NCI-H82 (cell line): ENCODE measurements around the gene CEP68.
"Not testable (repeated sequence)": the region's sequence is repeated elsewhere in the genome, so short reads cannot be mapped to it uniquely, and the experiment has no call there.

Experiments used
- DNase-seq: peaks from one replicate; lab custom pipeline; 2025; lab: John Stamatoyannopoulos, UW

The CEP68 gene

DNA sequence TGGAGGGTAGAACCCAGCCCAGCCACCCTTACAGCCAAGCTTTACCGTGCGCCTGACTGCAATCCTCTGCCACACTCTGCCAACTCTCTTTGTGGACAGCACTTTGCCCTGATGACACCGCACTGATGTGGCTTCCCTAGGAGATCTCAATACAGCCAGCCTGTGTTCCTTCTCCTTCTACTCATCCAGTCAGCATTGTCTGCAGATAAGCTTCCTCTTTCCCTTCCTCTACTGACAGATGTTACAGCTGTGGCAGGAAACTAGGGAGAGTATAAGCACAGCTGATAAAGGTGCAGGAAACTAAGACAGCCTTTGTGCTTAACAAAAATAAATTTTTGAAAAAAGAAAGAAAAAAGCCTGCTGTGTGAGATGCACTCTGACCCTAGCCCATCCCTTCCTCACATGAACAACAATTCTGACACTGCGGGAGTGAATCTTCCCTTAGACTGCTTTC is 25.0 kb downstream of the CEP68 start:
- no peak for DNase-seq

DNA sequence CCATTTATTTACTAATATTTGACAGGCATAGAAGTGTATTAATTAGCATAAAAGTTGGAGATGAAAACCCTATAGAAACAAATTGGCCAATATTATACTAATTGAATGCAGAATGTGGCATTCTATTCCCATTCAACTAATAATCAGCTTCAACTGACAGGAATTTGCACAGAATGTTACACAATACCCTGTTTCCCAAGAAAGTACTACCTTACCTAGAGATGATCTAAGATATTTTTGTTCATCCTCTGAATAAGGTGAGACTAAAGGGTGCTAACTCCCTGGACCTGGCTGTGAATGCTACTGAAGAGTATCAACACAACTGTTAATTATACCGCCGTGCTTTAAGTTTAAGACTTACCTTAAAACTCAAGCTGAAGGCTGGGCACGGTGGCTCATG is 28.9 kb downstream of the CEP68 start:
- no peak for DNase-seq

DNA sequence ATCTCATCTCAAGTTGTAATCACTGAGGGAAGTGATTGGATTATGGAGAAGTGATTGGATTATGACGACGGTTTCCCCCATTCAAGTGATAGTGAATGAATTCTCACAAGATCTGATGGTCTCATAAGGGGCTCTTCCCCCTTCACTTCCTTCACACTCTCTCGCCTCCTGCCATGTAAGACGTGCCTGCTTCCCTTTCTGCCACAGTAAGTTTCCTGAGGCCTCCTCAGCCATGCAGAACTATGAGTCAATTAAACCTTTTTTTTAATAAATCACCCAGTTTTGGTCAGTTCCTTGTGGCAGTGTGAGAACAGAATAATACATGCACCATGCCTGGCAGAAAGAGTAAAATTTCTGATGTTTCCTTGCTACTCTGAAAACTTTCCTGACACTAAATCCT is 36.6 kb downstream of the CEP68 start:
- peak; percentile 83 for DNase-seq

DNA sequence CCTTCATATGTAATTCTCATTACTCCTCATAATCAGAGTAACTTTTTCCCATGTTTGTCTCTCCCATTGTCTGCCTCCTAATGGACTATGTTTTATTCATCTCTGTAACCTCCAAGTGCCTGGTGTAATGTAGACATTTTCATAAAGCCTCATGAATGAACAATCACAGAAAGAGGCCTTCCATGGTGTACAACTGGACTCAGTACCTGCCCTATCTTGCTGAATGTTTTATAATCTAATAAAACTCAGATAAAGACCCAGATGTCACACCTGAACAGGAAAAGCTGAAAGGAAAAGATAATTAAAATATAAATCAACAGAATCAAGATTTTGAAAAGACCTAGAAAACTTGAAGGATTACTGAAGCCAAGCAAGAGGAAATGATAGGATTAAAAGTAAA is 37.0 kb downstream of the CEP68 start:
- no peak for DNase-seq

DNA sequence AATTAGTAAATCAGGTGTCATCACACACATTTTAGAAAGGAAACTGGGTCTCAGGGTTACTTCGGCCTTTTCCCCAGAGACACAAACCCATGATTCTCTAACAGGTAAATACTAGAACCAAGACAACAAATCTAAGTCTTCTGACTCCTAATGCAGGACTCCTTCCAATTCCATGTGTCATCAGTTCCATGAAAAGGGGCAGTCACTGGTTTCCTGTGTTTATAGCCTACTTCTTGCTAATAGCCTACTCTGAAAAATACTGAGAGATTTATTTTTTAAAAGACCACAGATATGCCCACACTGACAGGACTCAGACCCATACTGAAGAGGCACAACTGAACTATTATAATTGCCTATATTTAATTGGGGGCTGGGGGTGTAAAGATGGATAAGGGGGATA is 40.7 kb downstream of the CEP68 start:
- DNase-seq = no peak

DNA sequence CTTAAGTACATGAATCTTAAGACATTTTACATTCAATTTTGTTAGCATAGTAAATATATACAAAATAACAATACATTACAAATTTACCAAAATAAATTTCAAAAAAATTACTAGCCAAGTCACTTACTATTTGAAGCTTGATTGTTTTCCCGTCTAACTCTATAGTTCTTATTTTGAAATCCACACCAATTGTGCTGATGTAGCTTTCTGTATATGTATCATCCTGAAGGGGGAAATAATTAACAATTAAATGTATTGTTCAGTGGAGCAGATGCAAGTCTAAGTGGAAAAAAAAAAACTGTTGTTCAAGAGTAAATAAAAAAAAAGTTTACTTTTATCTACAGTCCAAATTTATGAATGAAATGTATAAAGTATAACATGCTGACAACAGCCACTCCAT is 41.6 kb downstream of the CEP68 start:
- DNase-seq = no peak

DNA sequence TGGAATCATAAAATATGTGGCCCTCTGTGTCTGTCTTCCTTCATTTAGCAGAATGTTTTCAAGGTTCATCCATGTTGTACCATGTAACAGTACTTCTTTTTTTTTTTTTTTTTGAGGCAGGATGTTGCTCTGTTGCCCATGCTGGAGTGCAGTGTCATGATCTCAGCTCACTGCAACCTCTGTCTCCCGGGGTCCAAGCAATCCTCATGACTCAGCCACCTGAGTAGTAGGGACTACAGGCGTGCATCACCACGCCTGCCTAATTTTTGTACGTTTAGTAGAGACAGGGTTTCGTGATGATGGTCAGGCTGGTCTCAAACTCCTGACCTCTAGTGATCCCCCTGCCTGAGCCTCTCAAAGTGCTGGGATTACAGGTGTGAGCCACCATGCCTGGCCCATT is 42.5 kb downstream of the CEP68 start:
- DNase-seq = no peak

DNA sequence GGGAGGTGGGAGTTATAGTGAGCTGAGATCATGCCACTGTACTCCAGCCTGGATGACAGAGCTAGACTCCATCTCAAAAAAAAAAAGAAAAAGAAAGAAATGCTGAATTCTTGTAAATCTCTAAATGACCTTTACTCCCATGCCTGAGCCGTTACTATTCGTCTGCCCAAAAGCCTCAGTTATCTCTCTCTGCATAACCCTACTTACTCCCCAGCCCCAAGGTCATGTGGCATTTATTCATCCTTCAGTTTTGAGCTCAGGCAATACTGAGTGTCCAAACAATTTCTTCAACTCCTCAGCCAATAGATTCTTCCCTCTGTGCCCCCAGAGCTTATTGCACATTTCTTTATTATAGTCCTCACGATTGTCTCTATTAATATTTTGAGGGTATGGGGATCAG is 44.9 kb downstream of the CEP68 start:
- no peak for DNase-seq

DNA sequence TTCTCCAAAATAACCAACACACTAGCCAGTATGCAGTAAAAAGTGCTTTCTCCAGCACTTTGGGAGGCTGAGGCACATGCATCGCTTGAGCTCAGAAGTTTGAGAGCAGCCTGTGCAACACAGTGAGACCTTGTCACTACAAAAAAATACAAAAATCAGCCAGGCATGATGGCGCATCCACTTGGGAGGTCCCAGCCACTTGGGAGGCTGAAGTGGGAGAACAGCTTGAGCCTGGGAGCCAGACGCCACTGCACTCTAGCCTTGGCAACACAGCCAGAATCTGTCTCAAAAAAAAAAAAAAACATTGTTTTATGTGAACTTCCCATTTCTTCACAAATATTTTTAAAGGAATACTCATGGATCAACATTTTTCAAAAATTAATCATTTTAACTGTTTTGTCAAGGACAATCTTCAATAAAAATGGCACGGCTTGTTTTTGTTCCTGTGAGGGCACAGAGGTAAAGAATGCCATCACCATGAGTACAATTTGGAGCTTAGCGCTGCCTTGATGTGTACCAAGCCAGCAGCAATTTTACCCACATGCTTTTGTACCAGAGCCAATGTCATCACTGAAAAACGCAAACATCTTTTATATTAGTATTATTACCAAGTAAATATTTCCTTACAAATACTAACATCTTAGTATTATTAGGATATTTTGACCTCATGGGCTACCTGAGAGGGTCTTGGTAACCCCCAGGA is 46.9 kb downstream of the CEP68 start:
- DNase-seq = no peak

DNA sequence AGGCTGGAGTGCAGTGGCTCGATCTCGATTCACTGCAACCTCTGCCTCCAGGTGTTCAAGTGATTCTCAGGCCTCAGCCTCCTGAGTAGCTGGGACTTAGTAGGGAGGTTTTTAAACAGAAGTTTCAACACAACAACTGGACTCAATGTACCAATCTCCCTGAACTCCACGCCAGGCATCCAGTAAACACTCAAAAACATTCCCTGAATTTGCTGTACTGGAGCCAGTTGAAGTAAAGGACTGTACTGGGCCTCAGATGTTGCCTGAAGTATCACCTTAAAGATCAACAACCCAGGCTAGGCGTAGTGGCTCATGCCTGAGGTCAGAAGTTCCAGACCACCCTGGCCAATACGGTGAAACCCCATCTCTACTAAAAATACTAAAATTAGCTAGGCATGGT is 51.3 kb downstream of the CEP68 start:
- no peak for DNase-seq

DNA sequence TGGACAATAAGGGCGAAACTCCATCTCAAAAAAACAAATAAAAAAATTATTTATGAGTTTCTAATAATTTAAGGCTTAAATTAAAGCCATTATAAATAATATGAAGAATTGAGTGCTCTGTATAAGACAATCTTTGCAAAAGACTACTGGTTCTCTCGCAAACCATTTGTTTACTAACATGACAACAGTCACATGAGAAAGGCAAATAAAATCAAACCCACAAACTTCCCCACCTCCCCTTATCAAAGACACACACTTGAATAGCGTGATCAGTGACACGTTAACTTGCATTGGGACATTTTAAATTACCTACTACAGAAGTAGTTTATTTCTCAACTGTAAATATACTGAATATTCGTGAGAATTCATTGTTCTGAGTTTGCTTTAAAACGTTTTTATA is 52.6 kb downstream of the CEP68 start:
- no peak for DNase-seq

DNA sequence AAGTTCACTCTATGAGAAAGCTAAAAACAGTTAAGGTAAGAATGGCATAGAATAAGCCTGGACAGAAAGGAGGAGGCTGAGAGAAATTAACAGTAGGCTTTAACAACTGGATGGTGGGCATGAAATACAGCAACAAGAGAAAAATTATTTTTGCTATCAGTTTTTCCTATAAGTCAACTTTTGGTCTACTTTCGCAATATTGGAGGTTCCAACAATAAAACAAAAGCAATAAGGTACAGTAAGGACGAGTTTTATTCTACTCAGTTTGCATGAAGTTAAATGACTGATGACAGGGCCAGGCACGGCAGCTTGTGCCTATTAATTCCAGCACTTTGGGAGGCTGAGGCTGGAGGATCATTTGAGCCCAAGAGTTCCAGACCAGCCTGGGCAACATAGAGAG is 56.4 kb downstream of the CEP68 start:
- DNase-seq = no peak

DNA sequence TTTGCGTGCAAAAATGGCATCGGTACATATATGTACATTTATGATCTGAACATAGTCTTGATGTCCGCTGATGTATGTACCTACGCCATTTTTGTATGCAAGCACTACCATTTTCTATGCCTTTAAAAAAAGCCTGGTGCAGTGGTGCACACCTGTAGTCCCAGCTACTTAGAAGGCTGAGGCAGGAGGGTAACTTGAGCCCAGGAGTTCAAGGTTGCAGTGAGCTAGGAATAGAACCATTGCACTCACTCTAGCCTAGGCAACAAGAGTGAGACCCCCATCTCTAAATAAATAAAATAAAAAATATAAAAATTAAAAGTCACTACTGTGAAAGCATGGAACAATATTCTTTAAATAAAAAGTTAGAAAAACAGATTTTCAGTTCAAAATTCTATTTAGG is 57.0 kb downstream of the CEP68 start:
- DNase-seq = no peak

DNA sequence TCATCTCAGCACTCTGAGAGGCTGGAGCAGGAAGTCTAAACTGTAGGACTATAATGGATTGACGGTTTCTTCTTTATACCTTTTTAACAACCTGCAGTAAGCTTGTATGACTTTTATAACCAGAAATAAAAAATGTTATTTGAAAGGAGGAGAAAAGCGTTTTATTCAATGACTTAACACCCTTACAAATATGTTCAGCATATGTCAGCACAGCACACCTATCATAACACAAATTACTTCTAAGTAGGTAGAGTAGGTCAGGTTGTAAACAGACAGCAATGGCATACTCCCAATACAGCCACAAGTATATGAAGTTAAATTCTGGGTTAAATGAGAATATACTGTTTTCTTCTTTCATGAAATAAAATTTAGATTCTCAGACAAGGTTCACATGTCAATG is 57.6 kb downstream of the CEP68 start:
- no peak for DNase-seq

DNA sequence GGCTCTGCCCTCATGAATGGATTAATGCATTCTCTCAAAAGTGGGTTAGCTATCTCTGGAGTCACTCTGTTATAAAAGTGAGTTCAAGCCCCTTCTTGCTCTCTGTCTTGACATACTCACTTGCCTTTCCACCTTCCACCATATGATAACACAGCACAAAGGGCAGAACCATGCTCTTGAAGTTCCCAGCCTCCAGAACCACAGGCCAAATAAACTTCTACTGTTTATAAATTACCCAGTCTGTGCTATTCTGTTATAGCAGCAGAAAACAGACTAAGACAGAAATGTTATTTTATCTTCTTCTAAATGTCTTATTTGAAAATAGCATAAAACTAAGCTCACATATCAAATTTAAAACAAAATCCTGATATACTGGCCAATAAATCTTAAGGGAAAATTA is 58.7 kb downstream of the CEP68 start:
- no peak for DNase-seq

DNA sequence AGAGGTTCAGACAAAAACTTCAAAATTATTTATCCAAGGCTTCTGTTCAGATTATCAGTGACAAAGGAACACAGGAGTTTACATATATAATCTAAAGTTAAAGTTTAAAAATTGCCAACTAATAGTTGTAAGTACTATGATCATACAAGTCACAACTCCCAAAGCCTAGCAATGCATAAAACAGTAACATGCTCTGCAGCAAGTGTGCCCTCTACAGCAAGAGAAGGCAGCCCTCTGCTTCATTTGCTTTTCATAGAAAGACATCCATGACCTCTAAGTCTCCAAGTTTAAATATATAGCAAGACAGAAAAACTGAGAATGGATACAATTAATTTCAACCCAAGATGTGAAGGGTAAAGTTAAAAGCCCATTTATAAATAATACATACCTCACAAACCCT is 60.4 kb downstream of the CEP68 start:
- DNase-seq = no peak

DNA sequence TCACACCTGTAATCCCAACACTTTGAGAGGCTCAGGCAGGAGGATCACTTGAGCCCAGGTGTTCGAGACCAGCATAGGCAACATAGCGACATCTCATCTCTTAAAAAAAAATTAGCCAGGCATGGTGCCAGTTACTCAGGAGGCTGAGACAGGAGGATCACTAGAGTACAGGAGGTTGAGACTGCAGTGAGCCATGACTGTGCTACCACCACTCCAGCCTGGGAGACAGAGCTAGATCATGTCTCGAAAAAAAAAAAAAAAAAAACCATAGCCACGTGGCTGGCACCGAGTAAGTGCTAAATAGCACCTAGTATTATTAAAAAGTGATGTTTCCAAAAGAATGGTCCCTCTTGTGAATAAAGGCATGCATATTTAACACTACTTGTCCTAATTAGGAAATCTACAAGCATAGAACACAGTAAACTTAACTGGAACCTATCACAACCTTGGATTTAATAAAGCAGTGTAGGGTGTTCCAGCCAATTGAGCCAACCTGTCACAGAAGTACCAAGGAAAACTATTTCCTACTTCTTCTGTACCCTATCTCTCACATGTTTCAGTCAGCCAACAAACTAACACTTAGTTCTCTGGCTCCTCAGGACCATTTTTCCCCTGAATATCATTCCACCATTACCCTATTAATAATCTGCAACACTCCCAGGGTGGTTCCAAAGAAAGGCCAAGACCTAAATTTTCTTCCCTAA is 64.9 kb downstream of the CEP68 start:
- DNase-seq = no peak

DNA sequence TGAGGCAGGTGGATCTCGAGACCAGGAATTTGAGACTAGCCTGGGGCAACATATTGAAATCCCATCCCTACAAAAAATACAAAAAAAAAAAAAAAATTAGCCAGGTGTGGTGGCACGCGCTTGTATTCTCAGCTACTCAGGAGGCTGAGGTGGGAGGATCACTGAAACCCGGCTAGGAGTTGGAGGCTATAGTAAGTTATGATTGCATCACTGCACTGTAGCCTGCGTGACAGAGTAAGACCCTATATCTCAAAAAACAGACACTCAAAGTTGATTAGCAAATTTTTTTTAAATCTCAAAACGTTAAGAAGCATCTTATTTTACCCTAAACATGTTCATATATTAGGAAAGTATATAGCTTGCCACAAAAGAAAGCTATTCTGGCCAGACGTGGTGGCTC is 66.1 kb downstream of the CEP68 start:
- no peak for DNase-seq

DNA sequence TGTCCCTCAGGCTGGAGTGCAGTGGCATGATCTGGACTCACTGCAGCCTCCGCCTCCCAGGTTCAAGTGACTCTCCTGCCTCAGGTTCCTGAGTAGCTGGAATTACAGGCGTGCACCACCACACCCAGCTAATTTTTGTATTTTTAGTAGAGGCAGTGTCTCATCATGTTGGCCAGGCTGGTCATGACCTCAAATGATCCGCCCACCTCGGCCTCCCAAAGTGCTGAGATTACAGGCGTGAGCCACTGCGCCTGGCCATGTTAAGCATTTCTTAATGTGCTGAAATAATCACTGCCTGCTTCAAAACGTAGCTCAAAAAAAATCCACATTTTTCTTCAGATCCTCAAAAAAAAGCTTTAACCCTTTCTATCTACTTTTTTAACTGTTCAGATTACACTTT is 69.2 kb downstream of the CEP68 start:
- DNase-seq = not testable (repeated sequence)

DNA sequence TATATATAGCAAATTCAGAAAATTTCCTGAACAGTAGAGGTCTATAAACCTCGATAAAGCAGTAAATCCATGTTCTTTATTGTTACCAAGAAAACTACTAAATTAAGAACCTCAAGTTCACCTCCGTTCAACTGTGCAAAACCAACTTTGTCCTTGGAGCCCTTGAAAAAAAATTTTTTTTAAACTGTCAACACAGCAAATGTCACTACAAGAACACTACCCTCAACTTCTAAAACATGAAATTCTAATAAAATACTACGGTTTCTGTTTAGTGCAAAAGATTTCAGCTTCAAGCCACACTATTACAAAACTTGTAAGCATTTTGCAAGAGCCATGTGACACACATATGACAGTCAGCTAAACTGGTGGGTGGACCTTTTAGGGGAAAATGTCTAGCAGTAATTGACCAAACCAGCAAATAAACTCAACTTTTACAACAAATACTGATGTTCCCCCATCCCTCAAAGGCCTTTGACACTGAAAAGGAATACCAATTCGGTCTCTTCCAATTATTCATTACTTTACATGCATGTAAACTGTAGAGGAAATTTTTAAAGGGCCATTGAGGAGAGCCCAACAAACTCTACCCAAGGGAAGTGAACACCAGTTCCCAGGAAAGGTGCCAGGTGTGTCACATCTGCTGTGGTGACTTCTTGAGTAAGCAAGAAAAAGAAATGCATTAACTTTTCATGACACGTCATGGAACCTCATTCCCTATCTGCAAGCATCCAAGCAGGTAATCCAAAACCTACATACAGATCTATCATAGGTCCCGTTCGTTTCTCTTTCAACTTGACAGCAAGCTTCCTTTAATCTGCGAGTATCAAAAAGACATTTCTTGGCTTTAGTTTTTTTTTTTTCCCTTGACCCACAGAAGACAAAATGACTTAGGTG is 72.3 kb downstream of the CEP68 start:
- DNase-seq = no peak

DNA sequence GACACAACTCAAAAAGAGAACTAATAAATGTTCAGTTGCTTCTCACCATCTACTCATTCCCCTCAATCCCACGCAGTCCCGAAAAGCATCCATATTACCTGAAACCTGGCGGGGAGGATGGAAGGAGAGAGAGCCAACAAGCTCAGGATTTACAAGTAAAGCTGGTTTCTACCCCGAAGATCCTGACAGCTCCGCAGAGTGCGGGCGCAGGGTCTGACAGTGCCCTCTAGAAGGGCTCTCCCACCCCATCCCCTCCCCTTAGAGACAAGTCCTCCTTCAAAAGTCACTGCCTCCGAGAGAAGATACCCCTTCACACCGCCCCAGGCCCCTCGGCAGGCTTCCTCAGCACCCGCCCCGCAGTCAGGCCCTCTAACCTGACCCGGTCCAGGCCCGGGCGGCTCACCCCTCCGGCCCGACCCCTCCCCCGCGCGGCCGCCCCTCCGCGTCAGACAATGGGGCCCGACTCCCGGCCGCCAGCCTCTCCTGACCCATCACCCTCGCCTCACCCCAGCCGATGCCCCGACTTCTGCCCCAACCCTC is 73.1 kb downstream of the CEP68 start:
- DNase-seq = peak; percentile 57

DNA sequence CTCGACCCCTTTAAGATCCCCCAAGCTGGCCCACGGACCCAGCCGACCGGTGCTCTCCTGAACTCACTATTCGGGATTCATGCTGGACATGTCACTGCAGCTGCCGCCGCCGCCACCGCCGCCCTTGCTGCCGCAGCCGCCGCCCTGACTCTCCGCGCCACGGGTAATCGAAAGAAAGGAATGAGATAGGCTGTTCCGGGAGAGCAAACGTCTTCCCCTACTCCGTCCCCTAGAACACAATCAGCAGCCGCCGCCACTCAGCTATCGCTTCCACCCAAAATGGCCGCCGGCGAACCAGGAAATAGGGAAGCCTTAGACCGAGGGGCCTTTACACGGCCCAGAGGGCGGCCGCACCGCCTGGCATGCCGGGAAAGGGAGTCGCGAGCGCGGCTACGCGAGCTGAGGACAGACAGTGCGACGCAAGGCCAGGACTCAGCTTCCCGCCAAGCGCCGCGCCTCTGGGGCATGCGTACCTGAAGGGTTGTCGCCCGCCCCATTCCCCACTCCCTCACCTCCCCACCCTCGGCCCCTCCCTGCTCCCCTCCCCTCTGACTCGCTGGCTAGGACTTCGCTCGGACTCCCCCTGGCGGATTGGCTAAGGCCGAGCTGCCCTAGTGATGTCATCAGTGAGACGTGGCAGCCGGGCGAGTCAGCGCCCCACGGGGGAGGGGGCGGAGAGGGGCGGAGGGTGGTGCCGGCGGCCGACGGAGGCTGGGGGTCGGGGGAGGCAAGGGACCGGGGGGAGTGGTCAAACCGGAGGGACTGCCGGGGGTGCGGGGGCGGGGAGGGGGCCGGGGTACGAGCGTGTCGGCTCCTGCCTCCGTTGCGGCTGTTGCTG is 73.8 kb downstream of the CEP68 start, which contains the start of gene RAB1A:
Gene RAB1A, minus strand, starts transcription at position 281 of the 838 bp plus-strand sequence. Its CDS starts 191 bp downstream, at position 90.
- peak; percentile 100 for DNase-seq
